Cerebellar cortex (tissue), 1 donor: Measurements from ENCODE around the gene OPHN1.

Source experiments
- DNase-seq: peaks from one replicate; pipeline ENCODE4 v3.0.0-alpha.2; 2015; ENCODE audit warnings: low spot score

OPHN1 gene

DNA sequence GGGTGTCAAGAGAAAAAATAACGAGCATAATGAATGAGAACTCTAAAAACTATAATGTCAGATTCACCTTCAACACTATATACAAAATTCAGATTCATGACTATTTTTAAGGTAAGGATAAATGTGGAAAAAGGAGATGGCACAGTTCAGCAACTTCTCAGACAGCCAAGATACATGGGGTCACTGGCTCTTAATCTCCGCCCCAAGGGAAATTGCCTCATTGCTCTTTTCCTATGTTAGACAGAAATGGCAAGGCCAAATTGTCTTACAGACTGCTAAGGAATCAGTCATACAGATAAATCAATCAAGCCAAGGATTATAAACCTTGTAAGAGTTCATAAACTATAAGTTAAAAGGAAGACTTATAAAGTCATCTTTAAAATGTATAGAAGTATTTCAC, 183.4 kb downstream of the OPHN1 start:
- no peak for DNase-seq

DNA sequence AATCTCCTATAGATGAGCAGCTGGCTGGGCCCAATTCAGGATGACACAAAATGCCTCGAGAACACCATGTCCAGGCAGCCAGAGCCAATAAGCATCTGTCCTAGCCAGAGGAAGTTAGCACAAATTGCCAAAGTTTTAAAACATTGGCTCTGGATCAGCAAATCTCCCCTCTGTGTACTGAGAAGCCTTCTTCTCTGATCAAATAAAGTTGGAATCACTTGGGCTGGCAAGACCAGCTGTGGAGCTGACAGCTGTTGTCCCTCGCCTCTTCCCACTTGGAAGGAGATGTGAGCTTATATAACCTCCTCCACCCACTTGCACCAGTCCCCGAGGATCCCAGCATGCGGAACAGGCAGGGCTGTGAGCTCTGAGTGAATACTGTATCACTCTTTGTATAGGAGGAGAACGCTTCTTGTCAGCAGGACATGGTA, 183.9 kb downstream of the OPHN1 start:
- no peak for DNase-seq

DNA sequence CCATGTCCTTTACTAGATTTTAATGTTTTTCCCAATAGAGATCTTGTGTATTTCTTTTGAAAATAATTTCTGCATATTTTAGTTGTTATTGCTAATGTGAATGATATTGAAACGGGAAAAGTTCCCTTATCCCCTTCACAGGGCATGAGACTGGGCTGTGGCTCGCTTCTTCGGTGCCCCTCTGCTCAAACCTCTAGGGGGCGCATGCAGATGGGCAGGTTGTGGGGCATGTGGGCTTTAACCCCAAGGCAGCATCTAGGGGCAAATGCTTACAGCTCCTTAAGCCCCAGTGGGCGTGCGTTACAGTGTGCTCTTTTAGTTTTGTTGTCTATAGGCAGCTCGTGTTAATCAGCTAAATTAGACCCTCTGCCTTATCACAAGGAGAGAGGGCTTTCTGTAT, 194.7 kb downstream of the OPHN1 start:
- DNase-seq, result no peak

GRCh38 chrX:68234171-68234910, 199.0 kb downstream of the OPHN1 start:
- no peak for DNase-seq

DNA sequence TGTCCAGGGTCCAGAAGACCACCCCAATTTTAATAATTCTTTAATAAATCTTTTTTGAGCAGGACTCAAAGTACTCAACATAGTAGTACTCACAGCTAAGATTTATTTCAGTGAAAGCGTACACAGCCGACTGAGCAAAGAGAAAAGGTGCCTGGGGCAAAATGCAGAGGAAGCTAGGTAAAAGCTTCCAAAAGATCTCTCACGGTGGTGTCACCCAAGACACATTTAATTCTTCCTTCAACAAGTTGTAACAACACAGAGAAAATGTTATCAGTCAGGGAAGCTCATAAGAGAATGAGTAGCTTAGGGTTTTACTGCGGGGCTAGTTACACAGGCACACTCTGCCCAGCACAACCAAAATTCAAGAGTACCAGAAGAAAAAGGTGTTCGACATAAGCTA, 201.1 kb downstream of the OPHN1 start:
- no peak for DNase-seq

GRCh38 chrX:68209008-68209407, 224.3 kb downstream of the OPHN1 start:
- no peak for DNase-seq

GRCh38 chrX:68204521-68205038, 228.7 kb downstream of the OPHN1 start:
- DNase-seq, result no peak

GRCh38 chrX:68203646-68204045, 229.6 kb downstream of the OPHN1 start:
- DNase-seq, result no peak

DNA sequence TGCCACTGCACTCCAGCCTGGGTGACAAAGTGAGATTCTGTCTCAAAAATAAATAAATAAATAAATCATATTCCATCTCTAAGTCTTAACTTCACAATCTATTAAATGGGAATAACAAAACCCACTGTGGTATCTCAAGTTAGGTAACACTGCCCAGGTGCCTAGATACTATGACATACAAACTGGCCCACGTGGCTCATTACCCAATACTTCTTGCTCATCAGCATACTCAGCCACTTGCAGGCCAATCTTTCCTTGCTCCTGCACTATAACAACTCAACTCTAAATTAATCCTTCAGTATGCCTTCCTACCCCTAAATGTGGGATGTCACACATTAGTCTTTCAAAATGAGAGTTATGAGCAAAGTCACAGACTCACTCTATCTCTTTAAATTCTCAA, 230.1 kb downstream of the OPHN1 start:
- no peak for DNase-seq

GRCh38 chrX:68199062-68199848, 234.0 kb downstream of the OPHN1 start:
- no peak for DNase-seq

GRCh38 chrX:68196939-68197791, 236.1 kb downstream of the OPHN1 start:
- peak; percentile 66 for DNase-seq

- DNase-seq, result no peak
Measured at GRCh38 chrX:68195561-68195960, 237.7 kb downstream of the OPHN1 start.

DNA sequence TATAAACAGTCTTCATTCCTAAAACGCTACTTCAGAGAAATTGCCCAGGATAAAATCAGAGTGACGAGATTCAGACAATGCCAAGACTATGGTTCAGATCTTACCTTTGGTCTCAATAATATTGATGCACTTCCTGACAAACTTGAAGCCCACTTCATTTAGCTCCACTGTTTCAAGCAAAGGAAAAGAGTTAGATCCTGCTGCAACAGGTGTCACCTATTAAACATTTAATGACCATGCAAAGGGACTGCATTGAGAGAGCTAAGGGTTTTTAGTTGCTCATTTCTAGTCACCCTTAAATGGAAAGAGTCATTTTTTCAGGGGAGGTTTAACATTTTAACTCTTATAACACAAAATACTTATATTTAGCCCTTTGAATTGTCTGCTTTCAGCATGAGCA, 239.5 kb downstream of the OPHN1 start:
- DNase-seq, result no peak

- no peak for DNase-seq
Measured at GRCh38 chrX:68193234-68193633, 240.1 kb downstream of the OPHN1 start.

DNA sequence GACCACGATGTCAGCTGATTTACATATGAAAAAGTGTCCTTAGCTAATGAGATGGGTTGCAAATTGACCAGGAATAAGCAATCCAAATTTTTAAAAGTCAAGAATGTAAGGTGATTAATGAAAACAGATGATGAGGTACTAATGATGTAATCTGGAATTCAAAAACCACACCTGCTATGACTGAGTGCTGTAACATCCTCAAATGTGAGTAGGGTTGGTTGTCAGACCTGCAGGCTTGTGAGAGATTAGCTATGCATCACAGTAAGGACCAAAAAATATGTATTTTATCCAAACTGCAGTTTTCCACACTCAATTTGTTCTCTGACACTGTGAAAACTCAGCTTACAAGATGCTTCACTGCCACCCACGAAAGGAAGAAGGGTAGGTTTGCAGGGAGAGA, 242.5 kb downstream of the OPHN1 start:
- DNase-seq, result no peak

- no peak for DNase-seq
Measured at GRCh38 chrX:68186552-68187262, 246.6 kb downstream of the OPHN1 start.

- no peak for DNase-seq
Measured at GRCh38 chrX:68185161-68185560, 248.1 kb downstream of the OPHN1 start.

DNA sequence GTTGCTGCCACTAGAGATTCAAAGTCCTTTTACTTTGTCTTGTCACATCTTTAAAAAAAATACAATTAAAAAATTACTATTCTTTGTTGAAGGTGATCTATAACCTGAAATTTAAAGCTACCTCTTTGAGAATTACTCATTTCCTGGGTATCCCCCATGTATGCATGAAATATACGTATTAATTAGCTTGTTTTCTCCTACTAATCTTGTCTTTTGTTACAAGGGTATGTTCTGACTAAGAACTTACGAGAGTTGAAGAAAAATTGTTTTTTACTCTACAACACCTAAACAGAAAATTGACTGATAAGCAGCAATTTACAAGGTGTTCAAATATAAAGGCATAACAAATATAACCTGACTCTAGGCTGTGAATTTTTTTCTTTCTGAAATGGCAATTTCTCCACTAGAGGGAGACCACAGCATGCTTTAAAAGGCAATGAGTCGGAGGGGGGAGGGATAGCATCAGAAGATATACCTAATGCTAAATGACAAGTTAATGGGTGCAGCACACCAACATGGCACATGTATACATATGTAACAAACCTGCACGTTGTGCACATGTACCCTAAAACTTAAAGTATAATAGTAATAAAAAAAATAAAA, 249.6 kb downstream of the OPHN1 start:
- peak; percentile 18 for DNase-seq

DNA sequence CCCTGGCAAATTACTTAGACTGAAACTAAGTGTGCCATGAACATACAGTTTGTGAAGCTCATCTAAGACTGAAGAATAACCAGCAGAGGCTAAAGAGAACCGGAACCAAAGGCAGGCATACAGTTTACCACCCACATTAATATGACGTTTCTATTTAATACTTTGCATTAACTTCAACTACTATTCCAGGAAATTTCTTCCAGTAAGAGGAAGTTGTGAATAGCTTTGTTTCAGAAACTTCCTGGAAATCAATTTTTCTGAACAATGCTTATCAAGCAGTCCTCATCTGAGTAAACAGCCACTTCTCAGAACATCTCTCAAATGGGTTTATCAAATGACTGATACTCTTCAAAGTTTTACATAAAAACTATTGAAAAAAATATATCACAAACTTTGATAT, 252.7 kb downstream of the OPHN1 start:
- DNase-seq, result no peak

DNA sequence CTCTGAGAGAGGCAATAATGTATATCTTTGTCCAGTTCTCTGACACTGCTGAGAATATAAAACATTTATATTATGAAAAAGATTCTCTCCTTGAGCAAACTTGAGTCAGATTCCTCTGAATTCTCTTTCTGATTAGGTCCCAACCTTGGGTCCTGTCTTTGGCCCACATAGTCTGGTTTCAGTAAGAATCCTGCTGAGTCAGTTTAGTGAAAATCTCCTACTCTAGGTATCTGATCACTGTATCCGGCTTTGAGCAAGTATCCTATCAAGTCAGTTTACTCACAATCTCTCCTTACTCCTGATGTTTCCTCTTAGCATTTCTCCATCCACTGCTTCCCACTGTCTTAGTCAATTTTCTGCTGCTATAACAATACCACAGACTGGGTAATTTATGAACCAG, 253.9 kb downstream of the OPHN1 start:
- no peak for DNase-seq

DNA sequence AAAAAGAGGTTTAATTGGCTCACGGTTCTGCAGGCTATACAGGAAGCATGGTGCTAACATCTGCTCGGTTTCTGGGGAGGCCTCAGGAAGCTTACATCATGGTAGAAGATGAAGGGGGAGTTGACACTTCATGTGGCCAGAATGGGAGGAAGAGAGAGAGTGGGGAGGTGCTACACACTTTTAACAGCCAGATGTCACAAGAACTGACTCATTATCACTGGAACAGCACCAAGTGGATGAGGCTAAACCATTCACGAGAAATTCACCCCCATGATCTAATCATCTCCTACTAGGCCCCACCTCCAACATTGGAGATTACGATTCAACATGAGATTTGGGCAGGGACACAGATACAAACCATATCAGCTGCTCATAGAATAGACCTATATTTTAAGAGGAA, 255.8 kb downstream of the OPHN1 start:
- no peak for DNase-seq
